ENCODE data around the gene FUS. TPM values are rescaled to one million over a fixed set of nuclear protein-coding genes. Genes with fewer than 3 reads are reported as not detected.
"Not testable (repeated sequence)": the region's sequence is repeated elsewhere in the genome, so short reads cannot be mapped to it uniquely, and the experiment has no call there.

FUS gene
- total RNA-seq, 1 donor from 2014 or later: 752 TPM

GRCh38 chr16:31193874-31194273 is 13.9 kb downstream of the FUS start:
- DNase-seq: no peak
- Mint-ChIP-seq H3K4me3 (no peak overlapping the region), H3K27me3 (no peaks in the 10 kb centered on the region), H3K4me1 (peaks cover 34% of the 10 kb centered on the region), H3K9me3 (no peaks in the 10 kb centered on the region), H3K27ac (no peak overlapping the region), H3K36me3 (ENCODE audit: low read depth) (peaks cover 91% of the 10 kb centered on the region)
- intact Hi-C loops (cut with micrococcal nuclease): no loop called here
- ATAC-seq (ENCODE audit: low read depth): no peak
- ChIA-PET CTCF (no interaction called here), POLR2A (interaction anchor here (0.6 to 4.0 kb wide), 5 partner anchors 8 to 245 kb away, joined by 3 to 13 read pairs (median 4); partner anchors contain the start of genes FUS and PYCARD)
- TF ChIP-seq CTCF (IDR thresholded peaks at IDR 0.05): no peak

GRCh38 chr16:31194898-31195297 is 15.0 kb downstream of the FUS start:
- intact Hi-C loops (cut with micrococcal nuclease): no loop called here
- CTCF ChIA-PET: no interaction called here
- H3K36me3 Mint-ChIP-seq (ENCODE audit: low read depth): peaks cover 90% of the 10 kb centered on the region

GRCh38 chr16:31195861-31196260 is 15.9 kb downstream of the FUS start:
- H3K27me3 Mint-ChIP-seq; ATAC-seq (ENCODE audit: low read depth); intact Hi-C loops (cut with micrococcal nuclease); H3K27ac Mint-ChIP-seq; H3K4me3 Mint-ChIP-seq; H3K9me3 Mint-ChIP-seq; CTCF ChIA-PET; DNase-seq: not testable (repeated sequence)
- peaks cover 83% of the 10 kb centered on the region for H3K36me3 Mint-ChIP-seq (ENCODE audit: low read depth)
- peaks cover 47% of the 10 kb centered on the region for H3K4me1 Mint-ChIP-seq
- POLR2A ChIA-PET: interaction anchor here (1.2 kb wide), 1 partner anchor 15 kb away, joined by 5 read pairs; the partner anchor contains the start of gene FUS

More at GRCh38 chr16:31194898-31195297, 15.0 kb downstream of the FUS start:
- Mint-ChIP-seq H3K27ac (no peak overlapping the region), H3K9me3 (no peaks in the 10 kb centered on the region), H3K27me3 (no peaks in the 10 kb centered on the region), H3K4me3 (no peak overlapping the region), H3K4me1 (peaks cover 43% of the 10 kb centered on the region)
- ATAC-seq (ENCODE audit: low read depth) (no peak), DNase-seq (no peak)
- POLR2A ChIA-PET: interaction anchor here (1.2 to 4.0 kb wide), 3 partner anchors 7 to 14 kb away, joined by 5 to 13 read pairs (median 10); partner anchors contain the start of genes FUS and PYCARD
- no peak for TF ChIP-seq CTCF (IDR thresholded peaks at IDR 0.05)

GRCh38 chr16:31196324-31197088 is 16.6 kb downstream of the FUS start:
- Mint-ChIP-seq H3K27ac (no peak overlapping the region), H3K4me1 (peaks cover 47% of the 10 kb centered on the region), H3K27me3 (no peaks in the 10 kb centered on the region), H3K9me3 (no peaks in the 10 kb centered on the region), H3K36me3 (ENCODE audit: low read depth) (peaks cover 79% of the 10 kb centered on the region), H3K4me3 (no peak overlapping the region)
- intact Hi-C loops (cut with micrococcal nuclease): no loop called here
- no peak for TF ChIP-seq CTCF (IDR thresholded peaks at IDR 0.05)
- POLR2A ChIA-PET: interaction anchor here (0.5 to 1.2 kb wide), 4 partner anchors 16 to 58 kb away, joined by 3 to 6 read pairs (median 4); partner anchors contain the start of gene FUS
- ATAC-seq (ENCODE audit: low read depth) (no peak), DNase-seq (no peak)
- CTCF ChIA-PET: no interaction called here

- Mint-ChIP-seq H3K27me3 (no peaks in the 10 kb centered on the region), H3K4me3 (no peak overlapping the region)
- intact Hi-C loops (cut with micrococcal nuclease): no loop called here
Measured at GRCh38 chr16:31198207-31198882, 18.4 kb downstream of the FUS start.

More at GRCh38 chr16:31198207-31198882, 18.4 kb downstream of the FUS start:
- Mint-ChIP-seq H3K27ac (peak overlapping the region; percentile 13), H3K4me1 (peaks cover 47% of the 10 kb centered on the region), H3K36me3 (ENCODE audit: low read depth) (peaks cover 63% of the 10 kb centered on the region), H3K9me3 (no peaks in the 10 kb centered on the region)
- DNase-seq (no peak), ATAC-seq (ENCODE audit: low read depth) (no peak)
- TF ChIP-seq CTCF (IDR thresholded peaks at IDR 0.05): no peak
- POLR2A ChIA-PET: interaction anchor here (0.6 to 7.0 kb wide), 6 partner anchors 13 to 441 kb away, joined by 3 to 146 read pairs (median 4); partner anchors contain the start of gene FUS
- CTCF ChIA-PET: no interaction called here
